CD14-positive monocyte (primary cell): ENCODE measurements around the gene EXD3. TPM values are rescaled to one million over a fixed set of nuclear protein-coding genes. Genes with fewer than 3 reads are reported as not detected.

Experiments
- DNase-seq, 3 donors: peaks; one replicate each; pipeline ENCODE4 v3.0.0-alpha.2; 2011 to 2022
- H2AFZ ChIP-seq: 2 replicates; pipeline ENCODE4 v1.6.0; 2012; ENCODE audit warnings: mild to moderate bottlenecking, low read depth, low read length, inconsistent platforms; ENCODE audit not compliant: insufficient read depth, poor library complexity, severe bottlenecking
- H3K27ac ChIP-seq, 2 donors: 1 replicate in 1 of 2; 2 replicates in 1 of 2; pipeline ENCODE4 v1.5.1; 2012 to 2013; ENCODE audit warnings: low read length in 2 of 2, control low read depth in 1 of 2, inconsistent platforms in 1 of 2, low read depth in 1 of 2, mild to moderate bottlenecking in 1 of 2
- H3K27me3 ChIP-seq, 2 donors: one replicate each; pipeline versions ENCODE4 v1.6.0 to v1.6.1; 2011 to 2013; ENCODE audit warnings: low read length in 2 of 2; ENCODE audit not compliant: control insufficient read depth in 2 of 2, insufficient read depth in 2 of 2
- H3K36me3 ChIP-seq, 2 donors: replicated peaks in 1 of 2; 1 replicate in 1 of 2; 2 replicates in 1 of 2; pipeline versions ENCODE4 v1.5.1 to v1.6.1; 2012 to 2013; ENCODE audit warnings: low read length in 2 of 2, control low read depth in 1 of 2, inconsistent platforms in 1 of 2, mild to moderate bottlenecking in 1 of 2; ENCODE audit not compliant: insufficient read depth in 2 of 2, control insufficient read depth in 1 of 2
- H3K4me1 ChIP-seq, 2 donors: 1 replicate in 1 of 2; 2 replicates in 1 of 2; pipeline versions ENCODE4 v1.5.1 to v1.6.1; 2012 to 2013; ENCODE audit warnings: low read length in 2 of 2, control low read depth in 1 of 2, inconsistent platforms in 1 of 2, mild to moderate bottlenecking in 1 of 2, moderate library complexity in 1 of 2; ENCODE audit not compliant: insufficient read depth in 2 of 2, control insufficient read depth in 1 of 2
- H3K4me2 ChIP-seq: replicated peaks from 2 replicates; pipeline ENCODE3; 2012; ENCODE audit warnings: low read length, moderate library complexity, mild to moderate bottlenecking; ENCODE audit not compliant: poor library complexity, severe bottlenecking; ENCODE audit errors: extremely low read depth
- H3K4me3 ChIP-seq, 3 experiments: fragments of 200-600 bp in 1 of 3; sonication (generic) in 1 of 3; replicated peaks in 1 of 3; 1 replicate in 2 of 3; 2 replicates in 1 of 3; pipeline ENCODE4 v1.5.1; 2011 to 2013; ENCODE audit warnings: low read length in 3 of 3, mild to moderate bottlenecking in 3 of 3, control low read depth in 2 of 3, low read depth in 2 of 3, inconsistent platforms in 1 of 3, moderate library complexity in 1 of 3
- H3K79me2 ChIP-seq: 2 replicates; pipeline ENCODE4 v1.6.0; 2012; ENCODE audit warnings: mild to moderate bottlenecking, control low read depth, inconsistent platforms, low read length, moderate library complexity; ENCODE audit not compliant: insufficient read depth
- H3K9ac ChIP-seq: 2 replicates; pipeline ENCODE4 v1.6.0; 2017; ENCODE audit warnings: low read length, mild to moderate bottlenecking; ENCODE audit not compliant: insufficient read depth, poor library complexity, severe bottlenecking
- H3K9me3 ChIP-seq, 2 donors: replicated peaks in 1 of 2; 1 replicate in 1 of 2; 2 replicates in 1 of 2; pipeline versions ENCODE4 v1.5.1 to v1.6.1; 2012 to 2013; ENCODE audit warnings: low read length in 2 of 2, control low read depth in 1 of 2; ENCODE audit not compliant: control insufficient read depth in 1 of 2, insufficient read depth in 1 of 2
- H4K20me1 ChIP-seq: 2 replicates; pipeline ENCODE4 v1.6.0; 2012; ENCODE audit warnings: mild to moderate bottlenecking, low read length, control low read depth, moderate library complexity; ENCODE audit not compliant: insufficient read depth
- H3K27ac Mint-ChIP-seq, 7 donors: one replicate each; pipeline ENCODE4 v1.8.0; 2020; ENCODE audit warnings: mild to moderate bottlenecking in 7 of 7, mixed read lengths in 7 of 7, moderate library complexity in 6 of 7, inconsistent platforms in 2 of 7
- H3K27me3 Mint-ChIP-seq, 3 donors: one replicate each; pipeline ENCODE4 v1.8.0; 2021 to 2022; ENCODE audit warnings: low read depth in 3 of 3, mild to moderate bottlenecking in 3 of 3, mixed read lengths in 3 of 3, moderate library complexity in 3 of 3, inconsistent platforms in 1 of 3
- H3K36me3 Mint-ChIP-seq, 2 donors: one replicate each; pipeline ENCODE4 v1.8.0; 2020; ENCODE audit warnings: mixed read lengths in 2 of 2, inconsistent platforms in 1 of 2, mild to moderate bottlenecking in 1 of 2
- H3K4me1 Mint-ChIP-seq: one replicate; pipeline ENCODE4 v1.8.0; 2020; ENCODE audit warnings: mild to moderate bottlenecking, mixed read lengths
- H3K4me3 Mint-ChIP-seq, 2 donors: one replicate each; pipeline ENCODE4 v1.8.0; 2020; ENCODE audit warnings: mild to moderate bottlenecking in 2 of 2, mixed read lengths in 2 of 2, moderate library complexity in 1 of 2
- H3K9me3 Mint-ChIP-seq, 7 donors: one replicate each; pipeline ENCODE4 v1.8.0; 2020 to 2022; ENCODE audit warnings: mixed read lengths in 7 of 7, mild to moderate bottlenecking in 6 of 7, moderate library complexity in 6 of 7, inconsistent platforms in 2 of 7
- WGBS: methylation state at CpG from one replicate; pipeline ENCODE4 v1.1.5; 2013; ENCODE audit warnings: missing lambda C conversion rate; ENCODE audit not compliant: insufficient coverage; 5-methylcytosine and 5-hydroxymethylcytosine counted together
- intact Hi-C, 2 donors: fragments of 100-400 bp; cut with micrococcal nuclease; formaldehyde crosslinking; loops; one replicate each; pipeline versions ENCODE4 v1.15.0 to v1.15.1; 2023
- polyA plus RNA-seq, 3 donors: library from polyadenylated mRNA; depleted of rRNA in 1 of 3; unstranded in 2 of 3; stranded (reverse) in 1 of 3; fragments of 300-500 nt in 2 of 3; fragments of >200 nt in 1 of 3; fragmentation: Illumina TruSeq in 2 of 3; gene quantifications; 1 replicate in 2 of 3; 2 replicates in 1 of 3; pipeline ENCODE4 v1.2.3, GENCODE V29; 2012 to 2021
- TF ChIP-seq, protein P1 (sequence below): fragments of 200-600 bp; IDR thresholded peaks from one replicate; pipeline ENCODE4 v1.8.0; 2022; ENCODE audit warnings: antibody characterized with exemption, mild to moderate bottlenecking

Gene EXD3
- polyA plus RNA-seq, 3 donors, result 2.0 to 10.8 (median 3.0) TPM

DNA sequence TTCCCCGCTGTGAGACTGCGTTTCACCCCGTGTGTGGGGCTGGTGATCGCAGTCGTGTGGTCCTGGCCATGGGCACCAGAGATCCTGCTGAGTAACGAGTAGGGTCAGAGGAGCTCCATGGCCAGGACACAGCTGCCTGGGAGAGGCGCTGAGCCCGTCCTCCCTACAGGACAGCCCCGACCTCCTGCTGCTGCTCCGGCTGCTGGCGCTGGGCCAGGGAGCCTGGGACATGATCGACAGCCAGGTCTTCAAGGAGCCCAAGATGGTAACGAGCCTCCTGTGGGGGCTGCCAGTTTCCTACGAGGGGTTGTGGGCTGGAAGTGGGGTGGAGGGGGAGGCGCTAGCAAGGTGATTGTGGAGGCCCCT is 156.8 kb downstream of the EXD3 start:
- Histone ChIP-seq H2AFZ (no peak overlapping the region), H3K9ac (no peak overlapping the region), H3K27ac (no peak overlapping the region), H3K4me2 (no peak overlapping the region), H3K4me1 (peaks cover 23 to 28% of the 10 kb centered on the region in 2 donors), H3K36me3 (peaks cover 41 to 72% of the 10 kb centered on the region in 2 donors), H3K27me3 (no peaks in the 10 kb centered on the region), H4K20me1 (peaks cover 41% of the 10 kb centered on the region), H3K4me3 (no peak overlapping the region), H3K79me2 (peaks cover 3% of the 10 kb centered on the region), H3K9me3 (no peaks in the 10 kb centered on the region)
- whole genome bisulfite sequencing, result 98% methylated on average over 13 of the region's 15 CpGs
- Mint-ChIP-seq H3K36me3 (peaks cover 43 to 84% of the 10 kb centered on the region in 2 donors), H3K4me3 (no peak overlapping the region), H3K27me3 (no peaks in the 10 kb centered on the region), H3K4me1 (peaks cover 25% of the 10 kb centered on the region), H3K27ac (no peak overlapping the region), H3K9me3 (peaks cover 0 to 5% (median 0%) of the 10 kb centered on the region in 7 donors)
- no peak for DNase-seq
- TF ChIP-seq, protein P1, sequence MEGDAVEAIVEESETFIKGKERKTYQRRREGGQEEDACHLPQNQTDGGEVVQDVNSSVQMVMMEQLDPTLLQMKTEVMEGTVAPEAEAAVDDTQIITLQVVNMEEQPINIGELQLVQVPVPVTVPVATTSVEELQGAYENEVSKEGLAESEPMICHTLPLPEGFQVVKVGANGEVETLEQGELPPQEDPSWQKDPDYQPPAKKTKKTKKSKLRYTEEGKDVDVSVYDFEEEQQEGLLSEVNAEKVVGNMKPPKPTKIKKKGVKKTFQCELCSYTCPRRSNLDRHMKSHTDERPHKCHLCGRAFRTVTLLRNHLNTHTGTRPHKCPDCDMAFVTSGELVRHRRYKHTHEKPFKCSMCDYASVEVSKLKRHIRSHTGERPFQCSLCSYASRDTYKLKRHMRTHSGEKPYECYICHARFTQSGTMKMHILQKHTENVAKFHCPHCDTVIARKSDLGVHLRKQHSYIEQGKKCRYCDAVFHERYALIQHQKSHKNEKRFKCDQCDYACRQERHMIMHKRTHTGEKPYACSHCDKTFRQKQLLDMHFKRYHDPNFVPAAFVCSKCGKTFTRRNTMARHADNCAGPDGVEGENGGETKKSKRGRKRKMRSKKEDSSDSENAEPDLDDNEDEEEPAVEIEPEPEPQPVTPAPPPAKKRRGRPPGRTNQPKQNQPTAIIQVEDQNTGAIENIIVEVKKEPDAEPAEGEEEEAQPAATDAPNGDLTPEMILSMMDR, result no peak
- intact Hi-C loops, result no loop called here

DNA sequence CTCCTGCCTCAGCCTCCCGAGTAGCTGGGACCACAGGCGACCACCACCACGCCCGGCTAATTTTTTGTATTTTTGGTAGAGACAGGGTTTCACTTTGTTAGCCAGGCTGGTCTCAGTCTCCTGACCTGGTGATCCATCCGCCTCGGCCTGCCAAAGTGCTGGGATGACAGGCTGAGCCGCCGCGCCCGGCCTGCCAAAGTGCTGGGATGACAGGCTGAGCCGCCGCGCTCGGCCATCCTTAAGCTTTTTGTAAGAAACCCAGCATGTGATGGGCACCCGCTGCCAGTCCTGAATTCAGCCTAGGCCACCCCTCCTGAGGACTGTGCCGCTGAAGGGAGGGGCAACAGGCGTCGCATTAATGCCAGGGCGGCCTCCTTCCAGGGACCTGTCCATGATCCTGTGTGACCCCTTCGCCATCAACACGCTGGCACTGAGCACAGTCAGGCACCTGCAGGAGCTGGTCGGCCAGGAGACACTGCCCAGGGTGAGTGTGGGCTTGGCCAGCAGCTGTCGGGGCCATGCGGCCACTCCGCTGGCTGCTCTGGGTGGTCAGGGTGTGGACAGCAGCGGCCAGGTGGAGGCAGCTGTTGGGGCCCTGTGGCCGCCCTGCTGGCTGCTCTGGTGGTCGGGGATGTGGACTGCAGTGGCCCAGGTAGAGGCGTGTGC is 157.3 kb downstream of the EXD3 start:
- no peak for DNase-seq

More for the DNA sequence above, 157.3 kb downstream of the EXD3 start:
- peaks cover 40 to 79% of the 10 kb centered on the region in 2 donors for H3K36me3 Mint-ChIP-seq
- peaks cover 3% of the 10 kb centered on the region for H3K79me2 ChIP-seq
- H4K20me1 ChIP-seq, result peaks cover 36% of the 10 kb centered on the region
- H3K4me1 Mint-ChIP-seq, result peaks cover 25% of the 10 kb centered on the region
- H3K27ac ChIP-seq, result no peak overlapping the region
- H3K27me3 Mint-ChIP-seq, result no peaks in the 10 kb centered on the region
- intact Hi-C loops, result no loop called here
- H3K4me1 ChIP-seq, result peaks cover 23 to 28% of the 10 kb centered on the region in 2 donors
- no peaks in the 10 kb centered on the region for H3K27me3 ChIP-seq
- H3K9me3 ChIP-seq, result no peaks in the 10 kb centered on the region
- H3K9ac ChIP-seq, result no peak overlapping the region
- no peak overlapping the region for H3K27ac Mint-ChIP-seq
- no peak overlapping the region for H3K4me3 ChIP-seq
- peaks cover 0 to 5% (median 0%) of the 10 kb centered on the region in 7 donors for H3K9me3 Mint-ChIP-seq
- no peak overlapping the region for H3K4me3 Mint-ChIP-seq
- WGBS, result 93% methylated on average over 22 of the region's 29 CpGs
- H3K4me2 ChIP-seq, result no peak overlapping the region
- H2AFZ ChIP-seq, result no peak overlapping the region
- TF ChIP-seq, protein P1, result no peak
- H3K36me3 ChIP-seq, result peaks cover 36 to 67% of the 10 kb centered on the region in 2 donors
